Fibroblast of peridontal ligament (primary cell): ENCODE measurements around the gene DTNBP1.
"Not testable (repeated sequence)": the region's sequence is repeated elsewhere in the genome, so short reads cannot be mapped to it uniquely, and the experiment has no call there.

ENCODE experiments used
- DNase-seq: peaks from one replicate; pipeline ENCODE4 v3.0.0-alpha.2; 2010; ENCODE audit errors: extremely low read depth

Gene DTNBP1

DNA sequence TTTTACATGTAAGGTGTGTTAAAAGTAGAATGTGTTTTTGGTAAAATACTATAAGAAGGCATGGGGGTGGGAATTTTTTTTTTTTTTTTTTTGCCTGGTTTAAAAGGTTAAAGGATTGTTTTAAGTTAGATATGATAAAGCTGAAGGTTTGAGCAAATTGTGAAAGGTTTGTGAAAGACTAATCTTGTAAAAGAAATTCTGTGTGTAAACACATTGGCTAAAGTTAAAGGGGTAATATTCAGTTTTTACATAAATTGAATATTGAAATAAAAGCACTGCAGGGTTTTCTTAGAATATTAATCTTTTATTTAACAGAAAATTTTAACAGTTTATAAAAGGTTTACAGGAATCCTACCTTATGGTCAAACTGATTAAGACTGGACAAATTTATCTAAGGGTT is 105.7 kb downstream of the DTNBP1 start:
- DNase-seq: no peak

DNA sequence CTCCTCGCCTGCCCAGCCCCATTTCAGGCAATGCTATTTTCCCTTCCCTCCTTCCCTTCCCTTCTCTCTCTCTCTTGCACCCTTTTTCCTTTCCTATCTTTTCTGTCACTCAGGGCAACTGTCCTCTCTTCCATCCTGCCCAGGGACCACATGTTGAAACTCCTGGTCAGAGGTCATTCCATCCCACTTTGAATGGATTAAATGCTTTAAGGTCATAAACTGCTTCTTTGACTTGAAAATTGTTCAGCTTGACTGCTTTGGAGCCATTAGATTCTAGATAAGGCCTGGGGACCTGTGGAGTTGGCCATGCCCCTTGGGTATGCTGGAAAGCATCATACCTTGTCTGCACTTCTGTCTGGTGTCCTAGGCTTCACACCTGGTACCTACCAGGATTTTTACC is 106.1 kb downstream of the DTNBP1 start:
- no peak for DNase-seq

DNA sequence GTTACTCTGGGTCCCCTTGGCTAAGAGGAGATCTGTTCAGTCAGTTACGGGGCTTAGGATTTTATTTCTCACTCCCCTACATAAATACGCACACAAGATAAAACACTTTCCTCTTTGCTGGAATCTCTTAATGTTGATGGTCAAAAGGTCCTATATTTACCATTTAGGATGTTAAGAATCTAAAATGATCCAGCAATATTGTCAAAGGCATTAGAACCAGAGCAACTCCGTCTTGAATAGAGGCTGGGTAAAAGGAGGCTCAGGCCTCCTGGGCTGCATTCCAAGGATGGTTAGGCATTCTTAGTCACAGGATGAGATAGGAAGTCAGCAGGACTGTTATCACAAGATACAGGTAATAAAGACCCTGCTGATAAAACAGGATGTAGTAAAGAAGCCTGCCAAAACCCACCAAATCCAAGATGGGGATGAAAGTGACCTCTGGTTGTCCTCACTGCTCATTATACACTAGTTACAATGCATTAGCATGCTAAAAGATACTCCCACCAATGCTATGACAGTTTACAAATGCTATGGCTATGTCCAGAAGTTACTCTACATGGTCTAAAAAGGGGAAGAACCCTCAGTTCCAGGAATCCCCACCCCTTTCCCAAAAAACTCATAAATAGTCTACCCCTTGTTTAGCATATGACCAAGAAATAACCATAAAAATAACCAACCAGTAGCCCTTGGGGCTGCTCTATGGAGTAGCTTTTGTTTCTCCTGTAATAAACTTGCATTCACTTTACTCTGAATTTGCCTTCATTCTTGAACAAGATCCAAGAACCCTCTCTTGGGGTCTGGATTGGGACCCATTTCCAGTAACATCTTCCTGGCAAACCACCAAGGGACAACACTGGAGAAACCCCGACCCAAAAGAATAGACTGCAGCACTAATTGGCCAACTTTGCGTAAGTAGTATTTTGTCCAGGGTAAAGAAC is 107.5 kb downstream of the DTNBP1 start:
- no peak for DNase-seq

DNA sequence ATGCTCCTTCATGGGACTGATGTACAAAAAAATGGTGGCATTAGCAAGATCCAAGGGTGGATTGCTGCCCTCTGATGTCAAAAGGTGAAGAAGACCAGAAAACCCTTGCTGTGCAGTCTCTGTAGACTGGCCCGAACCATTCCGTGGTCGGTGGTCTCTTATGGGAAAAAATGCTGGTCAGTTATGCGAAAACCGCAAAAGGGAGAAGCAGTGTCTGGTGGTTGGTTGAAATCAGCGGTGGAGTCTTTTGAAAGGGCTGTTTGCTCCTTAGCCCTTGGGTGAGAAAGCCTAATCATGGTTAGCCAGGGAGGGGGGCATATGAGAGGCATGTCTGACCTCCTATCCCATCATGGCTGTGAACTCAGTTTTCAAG is 108.1 kb downstream of the DTNBP1 start:
- DNase-seq: no peak

DNA sequence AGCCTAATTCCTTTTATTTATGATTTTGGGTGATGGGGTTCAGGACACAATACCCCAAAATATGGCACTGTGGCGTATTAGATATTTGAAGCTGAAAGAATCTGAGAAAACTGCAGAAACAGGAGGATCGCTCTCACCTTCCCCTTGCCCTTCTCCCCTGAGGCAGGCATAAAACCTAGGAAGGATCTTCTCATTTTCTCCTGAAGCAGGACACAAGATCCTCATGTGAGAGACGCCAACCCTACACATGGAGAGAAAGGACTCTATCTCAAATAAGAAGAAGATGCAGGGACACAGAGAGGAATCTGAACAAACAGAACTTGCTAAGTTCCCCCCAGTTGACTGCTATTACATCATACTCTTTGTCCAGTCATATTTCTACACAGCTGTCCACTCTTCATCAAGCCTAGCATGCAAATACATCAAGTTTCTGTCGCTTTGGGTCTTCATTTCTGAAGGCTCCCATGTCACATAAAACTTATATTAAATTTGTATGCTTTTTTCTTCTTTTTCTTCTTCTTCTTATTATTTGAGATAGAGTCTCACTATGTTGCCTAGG is 109.0 kb downstream of the DTNBP1 start:
- no peak for DNase-seq

DNA sequence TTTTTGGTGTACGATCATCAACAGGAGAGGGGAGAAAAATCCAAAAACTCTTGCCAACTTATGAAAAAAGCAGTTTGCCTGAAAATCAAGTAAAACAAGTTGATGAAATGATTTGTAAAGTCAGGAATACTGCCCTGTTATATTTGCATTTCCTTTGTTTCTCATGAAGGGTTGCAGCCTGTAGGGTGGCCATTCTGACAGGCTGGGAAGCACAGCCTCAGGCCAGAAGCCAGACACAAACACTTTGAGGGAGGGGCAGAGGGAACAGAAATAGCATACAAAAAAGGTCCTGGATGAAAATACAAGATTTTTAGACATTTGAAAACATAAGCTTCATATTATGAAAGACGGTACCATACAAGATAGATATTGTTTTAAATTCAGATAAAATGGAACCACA is 109.8 kb downstream of the DTNBP1 start:
- DNase-seq: no peak

DNA sequence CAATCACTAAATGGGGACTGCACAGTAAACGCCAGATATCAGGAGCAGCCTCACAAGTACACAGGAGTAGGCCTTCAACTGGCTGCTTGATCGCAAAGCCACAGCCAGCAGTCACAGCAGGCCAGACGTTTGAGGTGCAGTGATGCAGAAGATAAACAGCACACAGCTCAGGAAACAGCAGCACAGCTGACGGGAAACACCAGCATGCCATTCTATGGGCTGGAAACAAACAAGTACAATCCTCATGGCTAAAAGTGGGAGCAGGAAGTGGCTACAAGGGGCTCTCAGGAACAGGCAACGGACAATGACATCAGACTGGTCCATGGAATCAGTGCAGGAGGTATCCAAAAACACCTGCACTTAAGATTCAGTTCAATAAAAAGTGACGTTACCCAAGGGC is 111.0 kb downstream of the DTNBP1 start:
- no peak for DNase-seq

DNA sequence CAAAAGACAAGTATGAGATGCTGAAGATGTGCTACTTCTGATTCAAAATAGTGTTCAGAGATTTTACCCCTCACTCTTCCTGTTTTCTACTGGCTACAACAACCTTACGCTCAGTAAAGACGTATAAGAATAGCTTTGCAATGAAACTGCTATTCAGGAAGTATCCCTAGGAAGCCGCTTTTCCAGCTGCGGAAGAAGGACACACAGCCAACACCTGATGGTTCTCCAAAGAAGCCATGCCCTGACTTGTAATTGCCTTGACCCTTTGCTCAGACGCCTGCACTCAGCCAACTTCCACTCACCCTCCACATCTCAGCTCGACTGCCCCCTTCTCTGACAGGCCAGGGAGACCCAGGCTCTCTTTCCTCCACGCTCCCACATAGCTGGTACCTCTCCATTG is 111.6 kb downstream of the DTNBP1 start:
- DNase-seq: no peak

DNA sequence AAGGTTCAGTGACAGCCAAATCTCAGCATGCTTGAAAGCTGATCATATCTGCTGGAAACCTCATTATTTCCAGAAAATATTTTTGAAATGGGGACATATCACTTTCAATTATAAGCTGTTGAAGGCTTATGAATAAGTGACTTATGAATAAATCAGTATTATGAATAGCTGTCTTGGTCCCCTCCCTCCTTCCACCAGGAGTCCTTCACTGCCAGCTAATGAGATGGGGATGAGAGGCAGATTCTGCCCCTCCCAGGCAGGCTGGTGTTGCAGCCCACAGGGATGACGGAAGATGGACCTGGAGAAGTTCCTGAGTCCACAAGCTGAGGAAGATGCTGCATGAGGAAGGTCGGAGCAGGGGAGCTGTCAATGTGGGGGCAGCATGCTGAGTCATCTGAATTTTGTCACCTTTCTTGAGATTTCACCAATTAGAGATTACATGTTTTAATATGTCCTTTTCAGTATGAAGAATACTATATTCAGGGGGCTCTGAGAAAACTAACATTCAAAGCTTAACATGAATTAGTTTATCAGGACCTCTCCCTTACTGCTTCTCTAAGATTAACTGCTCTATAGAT is 112.2 kb downstream of the DTNBP1 start:
- no peak for DNase-seq

DNA sequence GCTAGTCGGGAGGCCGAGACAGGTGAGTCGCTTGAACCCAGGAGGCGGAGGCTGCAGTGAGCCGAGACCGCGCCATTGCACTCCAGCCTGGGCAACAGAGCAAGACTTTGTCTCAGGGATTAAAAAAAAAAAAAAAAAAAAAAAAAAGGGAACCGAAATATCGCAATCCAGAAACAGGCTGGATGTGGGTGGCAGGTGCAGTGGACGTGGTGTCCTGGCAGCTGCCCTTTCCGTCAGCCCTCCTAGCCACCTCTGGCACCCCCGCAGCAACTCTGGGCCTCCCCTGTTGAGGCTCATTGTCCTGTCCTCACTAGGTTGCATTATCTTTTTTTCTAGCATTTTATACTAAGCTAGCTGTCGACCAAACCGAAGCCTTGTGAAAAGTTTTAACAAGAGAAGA is 113.5 kb downstream of the DTNBP1 start:
- DNase-seq: no peak

DNA sequence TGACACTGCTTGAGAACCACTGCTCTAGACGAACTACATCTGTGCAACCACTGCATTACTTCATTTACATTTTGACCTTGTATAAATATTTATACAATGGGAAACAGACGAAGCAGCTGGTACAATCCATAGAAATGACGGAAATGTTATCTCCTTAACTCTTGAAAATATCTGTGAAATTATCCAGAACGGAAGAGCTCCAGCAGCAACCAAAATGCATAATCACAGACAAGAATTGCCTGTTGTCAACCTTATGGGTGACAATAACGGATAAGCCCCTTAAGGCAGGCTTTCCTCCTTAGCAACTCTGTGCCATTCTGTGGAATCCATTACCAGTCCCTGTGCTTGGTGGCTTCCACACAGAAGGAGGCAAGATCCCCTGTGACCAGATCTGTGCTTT is 115.4 kb downstream of the DTNBP1 start:
- no peak for DNase-seq

DNA sequence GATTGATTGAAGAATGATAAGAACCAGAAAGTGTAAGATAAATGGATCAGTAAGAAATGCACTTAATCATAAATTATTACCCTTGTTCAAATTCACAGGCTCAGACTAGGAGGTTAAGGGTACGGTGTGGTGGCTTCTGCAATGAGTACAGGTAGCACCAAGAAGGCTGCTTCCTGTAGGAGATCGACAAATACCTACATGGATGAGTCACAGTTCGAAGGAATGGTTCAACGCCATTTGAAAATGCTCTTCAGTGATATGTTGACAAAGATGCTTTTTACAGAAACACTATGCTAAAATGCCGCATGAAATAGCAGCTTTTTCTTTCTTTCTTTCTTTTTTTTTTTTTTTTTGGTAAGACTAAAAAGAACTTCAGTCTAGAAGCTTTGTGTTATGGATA is 116.2 kb downstream of the DTNBP1 start:
- no peak for DNase-seq

DNA sequence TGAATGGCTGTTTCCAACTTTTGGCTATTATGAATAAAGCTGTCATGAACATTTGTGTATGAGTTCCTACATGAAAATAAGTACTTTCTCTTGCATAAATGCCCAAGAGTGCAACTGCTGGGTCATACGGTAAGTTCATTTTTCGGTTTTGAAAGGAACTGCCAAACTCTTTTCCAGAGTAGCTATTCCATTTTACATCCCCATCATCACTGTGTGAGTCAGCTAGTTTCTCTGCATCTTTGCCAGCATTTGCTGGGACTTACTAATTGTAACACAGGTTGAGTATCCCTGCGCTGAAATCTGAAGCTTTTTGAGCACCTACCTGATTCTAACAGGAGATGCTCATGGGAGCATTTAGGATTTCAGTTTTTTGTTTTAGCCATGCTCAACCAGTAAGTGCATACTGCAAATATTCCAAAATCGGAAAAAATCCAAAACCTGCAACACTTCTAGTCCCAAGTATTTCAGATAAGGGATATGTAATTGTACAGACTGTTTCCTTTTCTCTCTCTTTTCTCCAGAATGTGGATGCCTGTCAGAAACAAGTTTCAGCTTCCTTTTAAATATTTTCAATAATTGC is 118.4 kb downstream of the DTNBP1 start:
- DNase-seq: peak; percentile 29

DNA sequence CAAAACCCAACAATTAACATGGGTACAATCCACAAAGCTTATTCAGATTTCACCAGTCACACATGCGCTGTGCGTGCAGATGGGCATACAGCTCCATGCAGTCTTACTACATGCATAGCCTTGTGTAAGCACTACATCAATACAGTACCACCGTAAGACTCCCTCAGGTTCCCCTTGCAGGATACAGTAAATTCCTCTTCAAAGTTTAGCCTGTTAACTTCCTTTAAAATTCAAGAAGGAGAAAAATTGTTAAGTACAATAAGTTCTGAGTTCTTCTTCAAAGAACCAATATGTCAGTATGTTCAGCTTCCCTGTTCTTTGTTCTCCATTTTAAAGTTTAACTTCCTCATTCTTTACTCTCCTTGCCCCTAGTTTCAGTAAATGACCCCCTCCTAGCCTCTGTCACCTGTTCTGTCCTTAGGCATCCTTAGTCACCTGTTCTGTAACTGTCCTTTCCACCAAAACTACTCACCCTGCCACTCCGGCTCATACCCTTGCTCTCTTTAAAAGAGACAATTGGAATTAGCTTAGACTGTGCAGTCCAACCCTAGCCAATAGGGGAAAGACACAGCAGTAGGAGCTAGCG is 119.4 kb downstream of the DTNBP1 start:
- DNase-seq: not testable (repeated sequence)

DNA sequence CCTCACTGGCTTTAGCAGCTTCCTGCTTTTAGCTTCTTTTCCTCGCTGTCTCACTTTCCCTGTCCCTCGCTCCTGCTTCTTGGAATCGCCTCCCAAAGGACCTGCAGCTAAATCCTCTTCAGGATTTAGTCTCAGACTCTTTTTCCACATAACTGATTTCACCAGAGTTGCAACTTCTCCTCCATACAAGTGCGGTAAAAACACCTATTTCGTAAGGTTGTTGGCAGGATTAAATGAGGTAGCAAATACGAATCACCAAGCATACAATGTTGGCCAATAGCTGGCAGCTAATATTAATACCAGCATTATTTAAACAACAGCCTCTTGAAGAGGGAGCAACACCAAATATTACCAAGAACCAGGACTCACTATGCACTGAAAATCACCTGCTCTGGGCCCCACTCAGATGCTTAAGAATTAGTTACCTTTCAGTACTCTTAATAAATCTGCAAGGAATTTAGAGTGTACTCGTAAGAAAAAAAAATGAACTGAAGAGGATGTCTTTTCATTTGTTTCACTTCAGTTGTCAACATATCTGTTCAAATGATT is 123.0 kb downstream of the DTNBP1 start:
- no peak for DNase-seq

DNA sequence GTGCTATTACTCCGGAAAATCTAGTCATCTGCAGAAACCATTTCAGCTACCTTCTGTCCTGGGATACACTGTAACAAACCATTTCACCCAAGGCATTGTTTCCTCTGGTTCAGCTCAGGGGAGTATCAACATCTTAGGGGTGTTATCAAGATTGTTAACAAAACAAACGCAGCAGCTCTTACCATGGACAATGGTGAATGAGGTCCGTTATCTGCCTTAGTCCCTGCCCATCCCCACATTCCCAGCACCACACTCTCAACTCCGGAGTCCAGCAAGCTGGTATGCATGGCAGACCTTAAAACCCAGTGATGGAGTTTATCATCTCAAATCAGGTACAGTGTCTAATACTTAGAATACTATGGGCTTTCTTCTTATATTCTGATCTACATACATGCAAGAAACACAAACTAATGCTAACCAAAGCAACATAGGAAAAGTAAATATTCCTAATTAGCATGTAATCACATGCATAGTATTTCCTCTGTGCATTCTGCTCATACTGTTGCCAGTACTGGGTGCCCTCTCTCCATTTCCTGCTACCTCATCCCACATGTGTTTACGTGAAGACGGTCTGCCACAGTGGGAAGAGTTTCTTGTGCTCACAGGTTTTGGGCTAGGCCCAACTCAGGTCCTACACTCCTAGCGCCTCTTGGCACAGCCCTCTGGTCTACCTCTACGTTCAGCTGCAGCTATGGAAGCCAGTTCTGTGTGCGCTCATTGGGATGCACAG is 123.9 kb downstream of the DTNBP1 start:
- DNase-seq: no peak

DNA sequence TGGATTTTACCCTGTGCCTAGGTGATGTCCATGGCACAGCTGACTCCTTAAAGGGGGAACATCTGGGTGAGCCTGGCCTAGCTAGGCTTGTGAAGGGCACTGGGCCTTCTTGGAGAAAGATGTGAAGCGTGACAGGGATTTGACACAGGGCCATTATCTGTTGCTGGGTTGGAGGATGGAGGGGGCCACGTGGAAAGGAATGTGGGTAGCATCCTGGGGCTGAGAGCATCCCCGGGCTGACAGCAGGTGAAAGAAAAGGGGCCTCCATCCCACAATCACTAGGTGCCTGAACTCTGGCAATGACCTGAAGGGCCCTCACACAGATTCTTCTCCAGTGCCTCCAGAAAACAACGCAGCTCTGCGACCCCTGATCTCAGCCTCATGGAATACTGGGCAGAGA is 124.7 kb downstream of the DTNBP1 start:
- no peak for DNase-seq

DNA sequence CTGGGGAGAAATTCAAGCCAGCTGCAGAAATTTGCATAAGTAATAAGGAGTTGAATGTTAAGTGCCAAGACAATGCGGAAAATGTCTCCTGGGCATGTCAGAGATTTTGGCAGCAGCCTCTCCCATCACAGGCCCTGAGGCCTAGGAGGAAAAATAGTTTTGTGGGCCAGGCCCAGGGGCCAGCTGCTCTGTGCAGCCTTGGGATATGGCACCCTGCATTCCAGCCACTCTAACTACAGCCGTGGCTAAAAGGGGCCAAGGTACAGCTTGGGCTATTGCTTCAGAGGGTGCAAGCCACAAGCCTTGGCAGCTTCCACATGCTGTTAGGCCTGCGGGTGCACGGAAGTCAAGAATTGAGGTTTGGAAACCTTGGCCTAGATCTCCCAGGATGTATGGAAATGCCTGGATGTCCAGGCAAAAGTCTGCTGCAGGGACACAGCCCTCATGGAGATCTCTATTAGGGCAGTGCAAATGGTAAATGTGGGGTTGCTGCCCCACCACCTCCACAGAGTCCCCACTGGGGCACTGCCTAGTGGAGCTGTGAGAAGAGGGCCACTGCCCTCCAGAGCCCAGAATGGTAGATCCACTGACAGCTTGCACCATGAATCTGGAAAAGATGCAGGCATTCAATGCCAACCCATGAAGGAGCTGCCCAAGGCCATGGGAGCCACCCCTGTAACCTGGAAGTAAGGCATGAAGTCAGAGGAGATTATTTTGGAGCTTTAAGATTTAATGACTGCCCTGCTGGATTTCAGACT is 126.5 kb downstream of the DTNBP1 start:
- no peak for DNase-seq

DNA sequence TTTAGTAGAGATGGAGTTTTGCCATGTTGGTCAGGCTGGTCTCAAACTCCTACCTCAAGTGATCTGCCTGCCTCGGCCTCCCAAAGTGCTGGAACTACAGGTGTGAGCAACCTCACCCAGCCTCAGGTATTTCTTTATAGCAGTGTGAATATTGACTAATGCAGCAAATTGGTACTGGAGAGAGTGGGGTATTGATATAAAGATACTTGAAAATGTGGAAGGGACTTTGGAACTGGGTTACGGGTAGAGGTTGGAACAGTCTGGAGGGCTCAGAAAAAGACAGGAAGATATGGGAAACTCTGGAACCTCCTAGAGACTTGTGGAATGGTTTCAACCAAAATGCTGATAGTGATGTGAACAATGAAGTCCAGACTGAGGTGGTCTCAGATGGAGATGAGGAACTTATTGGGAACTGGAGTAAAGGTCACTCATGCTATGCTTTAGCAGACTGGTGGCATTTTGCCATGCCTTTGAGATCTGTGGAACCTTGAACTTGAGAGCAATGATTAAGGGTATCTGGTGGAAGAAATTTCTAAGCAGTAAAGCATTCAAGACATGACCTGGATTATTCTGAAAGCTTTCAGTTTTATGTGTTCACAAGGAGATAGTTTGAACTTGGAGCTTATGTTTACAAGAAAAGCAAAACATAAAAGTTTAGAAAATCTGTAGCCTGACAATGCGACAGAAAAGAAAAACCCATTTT is 127.2 kb downstream of the DTNBP1 start:
- DNase-seq: no peak

DNA sequence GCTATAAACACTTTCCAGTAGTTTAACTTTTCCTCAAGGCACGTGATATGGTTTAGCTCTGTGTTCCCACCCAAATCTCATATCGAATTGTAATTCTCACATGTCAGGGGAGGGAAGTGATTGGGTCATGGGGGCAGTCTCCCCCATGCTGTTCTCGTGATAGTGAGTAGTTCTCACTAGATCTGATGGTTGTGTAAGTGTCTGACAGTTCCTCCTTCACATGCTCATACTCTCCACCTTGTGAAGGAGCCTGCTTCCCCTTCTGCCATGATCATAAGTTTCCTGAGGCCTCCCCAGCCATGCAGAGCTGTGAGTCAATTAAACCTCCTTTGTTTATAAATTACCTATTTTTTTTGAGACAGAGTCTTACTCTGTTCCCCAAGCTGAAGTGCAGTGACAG is 127.9 kb downstream of the DTNBP1 start:
- no peak for DNase-seq
